ACC112 (cell line): ENCODE measurements around the gene OSBPL1A.

Source experiments
- H2AFZ ChIP-seq: fragments of 200-600 bp; sonication (generic); one replicate; pipeline ENCODE4 v1.6.0; 2017; ENCODE audit warnings: antibody characterized with exemption, low read length; ENCODE audit not compliant: unreplicated experiment
- H3K27ac ChIP-seq: fragments of 200-600 bp; sonication (generic); 2 replicates; pipeline ENCODE4 v1.5.1; 2014; ENCODE audit warnings: low read depth, mild to moderate bottlenecking, antibody characterized with exemption, low read length, moderate library complexity
- H3K27me3 ChIP-seq: fragments of 200-600 bp; sonication (generic); 2 replicates; pipeline ENCODE4 v1.6.1; 2014; ENCODE audit warnings: mild to moderate bottlenecking, antibody characterized with exemption, low read length, moderate library complexity, mixed read lengths; ENCODE audit not compliant: insufficient read depth
- H3K36me3 ChIP-seq: fragments of 200-600 bp; sonication (generic); 2 replicates; pipeline ENCODE4 v1.6.1; 2016; ENCODE audit warnings: mild to moderate bottlenecking, antibody characterized with exemption, low read length, moderate library complexity, mixed read lengths; ENCODE audit not compliant: insufficient read depth
- H3K4me1 ChIP-seq: fragments of 200-600 bp; sonication (generic); one replicate; pipeline ENCODE4 v1.6.1; 2016; ENCODE audit warnings: low read length, mixed read lengths; ENCODE audit not compliant: insufficient read depth, unreplicated experiment, control insufficient read depth
- H3K4me3 ChIP-seq: fragments of 200-600 bp; sonication (generic); 2 replicates; pipeline ENCODE4 v1.5.1; 2014; ENCODE audit warnings: mild to moderate bottlenecking, low read depth, low read length
- H3K79me2 ChIP-seq: fragments of 200-600 bp; sonication (generic); one replicate; pipeline ENCODE4 v1.6.0; 2016; ENCODE audit warnings: low read length; ENCODE audit not compliant: control insufficient read depth, unreplicated experiment, insufficient read depth

OSBPL1A gene

GRCh38 chr18:24189664-24190346 lies 207.8 kb downstream of the OSBPL1A start:
- H3K36me3 ChIP-seq: no peaks in the 10 kb centered on the region
- no peak overlapping the region for H3K27ac ChIP-seq
- no peak overlapping the region for H3K4me3 ChIP-seq
- H3K4me1 ChIP-seq: peaks cover 5% of the 10 kb centered on the region
- H2AFZ ChIP-seq: no peak overlapping the region
- H3K79me2 ChIP-seq: no peaks in the 10 kb centered on the region
- H3K27me3 ChIP-seq: no peaks in the 10 kb centered on the region

DNA sequence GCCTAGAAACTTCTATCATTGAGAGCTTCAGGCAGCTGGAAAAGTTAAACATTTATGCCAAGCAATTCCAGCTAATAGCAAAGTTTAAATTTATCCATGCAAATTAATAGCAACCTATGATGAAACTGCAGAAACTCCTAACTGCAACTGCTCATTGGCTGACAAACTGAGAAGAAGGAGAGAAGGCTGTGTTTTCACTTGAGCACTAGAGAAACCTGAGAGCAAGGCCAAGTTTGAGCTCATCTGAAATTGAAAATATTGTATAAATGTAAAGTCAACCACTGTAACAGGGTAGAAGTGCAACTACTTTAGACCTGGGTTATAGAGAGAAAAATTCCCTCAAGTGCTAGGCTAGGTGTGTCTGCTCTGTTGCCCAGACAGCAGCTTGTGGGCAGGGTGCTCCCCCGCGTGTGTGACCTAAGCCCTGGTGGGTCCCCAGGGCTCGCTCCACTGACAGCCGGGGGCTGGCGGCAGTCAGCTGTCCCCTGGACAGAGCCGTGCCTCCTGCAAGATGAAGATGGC lies 208.6 kb downstream of the OSBPL1A start:
- H3K79me2 ChIP-seq: no peaks in the 10 kb centered on the region
- no peak overlapping the region for H2AFZ ChIP-seq
- no peaks in the 10 kb centered on the region for H3K36me3 ChIP-seq
- no peak overlapping the region for H3K4me3 ChIP-seq
- H3K27me3 ChIP-seq: no peaks in the 10 kb centered on the region
- H3K4me1 ChIP-seq: peaks cover 5% of the 10 kb centered on the region
- H3K27ac ChIP-seq: no peak overlapping the region

DNA sequence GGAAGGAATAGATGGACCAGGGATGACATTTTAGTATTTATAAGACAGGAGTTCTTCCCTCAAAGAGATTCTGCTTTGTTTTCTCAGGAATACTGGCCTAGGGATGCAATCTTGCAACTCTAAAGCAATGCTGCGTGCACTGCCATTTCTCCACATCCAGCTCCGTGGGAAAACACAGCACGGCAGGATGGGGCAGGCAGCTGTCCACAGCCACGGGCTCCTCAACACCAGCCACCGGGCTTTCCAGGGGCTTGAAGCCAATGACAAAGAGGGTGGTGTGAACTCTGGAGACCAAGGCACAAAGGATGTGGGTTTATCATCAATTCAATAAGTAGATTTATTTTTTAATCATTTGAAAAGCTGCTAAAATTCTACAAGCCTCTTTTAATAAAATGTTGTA lies 209.5 kb downstream of the OSBPL1A start:
- no peaks in the 10 kb centered on the region for H3K4me1 ChIP-seq
- no peak overlapping the region for H3K27ac ChIP-seq
- no peak overlapping the region for H2AFZ ChIP-seq

DNA sequence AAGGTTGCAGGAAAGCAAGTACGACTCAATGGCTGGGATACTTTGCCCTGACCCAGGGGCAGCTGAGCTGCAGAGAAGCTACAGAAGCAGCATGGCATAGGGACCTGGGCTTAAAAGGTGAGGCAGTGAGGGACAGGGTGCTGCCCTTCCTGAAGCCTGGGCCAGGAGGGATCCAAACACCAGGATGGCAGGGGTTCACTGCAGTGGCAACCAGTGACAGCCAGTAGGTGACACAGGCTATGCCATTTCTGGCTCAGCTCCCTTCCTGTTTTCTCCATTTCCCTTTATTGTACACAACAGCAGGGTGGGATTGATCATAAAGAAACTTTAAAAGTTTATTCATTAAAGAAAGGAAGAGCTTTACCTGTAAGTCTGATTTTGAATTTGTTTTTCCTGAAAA lies 209.9 kb downstream of the OSBPL1A start:
- Histone ChIP-seq H3K79me2 (no peaks in the 10 kb centered on the region), H3K4me3 (no peak overlapping the region), H3K27me3 (no peaks in the 10 kb centered on the region), H3K27ac (no peak overlapping the region), H2AFZ (no peak overlapping the region), H3K36me3 (no peaks in the 10 kb centered on the region), H3K4me1 (no peaks in the 10 kb centered on the region)

More for the DNA sequence above, 209.5 kb downstream of the OSBPL1A start:
- H3K36me3 ChIP-seq: no peaks in the 10 kb centered on the region
- no peak overlapping the region for H3K4me3 ChIP-seq
- H3K79me2 ChIP-seq: no peaks in the 10 kb centered on the region
- H3K27me3 ChIP-seq: no peaks in the 10 kb centered on the region

DNA sequence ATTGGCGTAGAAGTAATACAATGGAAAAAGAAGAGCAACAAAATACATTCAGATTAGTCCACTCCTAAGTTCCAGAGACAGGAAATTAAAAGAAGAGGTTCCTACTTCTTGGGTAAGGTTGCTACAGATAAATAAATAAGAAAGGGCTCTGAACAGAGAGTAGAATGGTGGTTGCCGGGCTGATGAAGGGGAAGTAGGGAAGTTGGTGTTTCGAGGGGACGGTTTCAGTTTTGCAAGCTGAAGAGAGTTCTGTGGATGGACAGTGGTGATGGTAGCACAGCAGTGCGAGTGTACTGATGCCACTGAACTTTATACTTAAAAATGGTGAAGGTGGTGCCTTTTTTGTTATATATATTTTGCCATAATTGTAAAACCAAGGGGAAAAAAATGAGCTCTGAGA lies 210.6 kb downstream of the OSBPL1A start:
- no peaks in the 10 kb centered on the region for H3K36me3 ChIP-seq
- no peak overlapping the region for H2AFZ ChIP-seq
- H3K27me3 ChIP-seq: no peaks in the 10 kb centered on the region
- H3K4me1 ChIP-seq: peaks cover 5% of the 10 kb centered on the region
- H3K79me2 ChIP-seq: no peaks in the 10 kb centered on the region
- H3K4me3 ChIP-seq: no peak overlapping the region
- no peak overlapping the region for H3K27ac ChIP-seq

DNA sequence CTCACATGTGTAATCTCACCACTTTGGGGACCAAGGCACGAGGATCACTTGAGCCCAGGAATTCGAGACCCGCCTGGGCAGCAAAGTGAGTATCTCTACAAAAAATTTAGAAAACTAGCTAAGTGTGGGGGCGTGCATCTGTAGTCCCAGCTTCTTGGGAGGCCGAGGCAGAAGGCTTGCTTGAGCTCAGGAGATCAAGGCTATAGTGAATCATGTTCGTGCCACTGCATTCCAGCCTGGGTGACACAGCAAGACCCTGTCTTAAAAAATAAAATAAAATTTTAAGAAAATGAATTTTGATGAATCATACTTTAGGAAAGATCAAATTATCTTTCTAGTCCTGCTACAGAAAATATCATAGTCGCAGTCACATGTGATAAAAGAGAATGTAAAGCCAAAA lies 211.8 kb downstream of the OSBPL1A start:
- H3K4me3 ChIP-seq: no peak overlapping the region
- no peaks in the 10 kb centered on the region for H3K79me2 ChIP-seq
- H3K36me3 ChIP-seq: no peaks in the 10 kb centered on the region
- peak overlapping the region; percentile 55 for H3K27ac ChIP-seq
- H3K27me3 ChIP-seq: no peaks in the 10 kb centered on the region
- peaks cover 13% of the 10 kb centered on the region for H3K4me1 ChIP-seq
- no peak overlapping the region for H2AFZ ChIP-seq

GRCh38 chr18:24181806-24182205 lies 215.8 kb downstream of the OSBPL1A start:
- Histone ChIP-seq H2AFZ (no peak overlapping the region), H3K27ac (no peak overlapping the region), H3K4me3 (no peak overlapping the region)

DNA sequence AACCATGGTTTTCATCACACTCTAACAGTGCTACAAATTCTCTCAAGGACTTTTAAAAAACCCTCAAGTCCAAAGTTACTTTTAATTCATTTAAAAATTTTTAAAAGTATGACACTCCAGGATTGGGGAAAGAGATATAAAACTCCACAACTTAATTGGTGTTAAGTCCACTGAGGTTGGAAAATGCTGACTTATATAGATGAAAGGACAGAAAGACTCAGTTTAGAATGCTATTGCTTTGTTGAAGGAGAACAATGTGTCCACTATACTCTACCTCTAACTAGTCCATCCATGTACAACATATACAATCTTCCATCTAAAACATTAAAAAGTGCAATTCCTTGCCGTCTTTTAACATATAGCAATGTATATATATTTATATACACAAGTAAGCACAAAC lies 217.6 kb downstream of the OSBPL1A start:
- no peaks in the 10 kb centered on the region for H3K27me3 ChIP-seq
- H2AFZ ChIP-seq: no peak overlapping the region
- peaks cover 13% of the 10 kb centered on the region for H3K4me1 ChIP-seq
- no peaks in the 10 kb centered on the region for H3K36me3 ChIP-seq
- no peak overlapping the region for H3K27ac ChIP-seq
- H3K79me2 ChIP-seq: no peaks in the 10 kb centered on the region
- no peak overlapping the region for H3K4me3 ChIP-seq

More at GRCh38 chr18:24181806-24182205, 215.8 kb downstream of the OSBPL1A start:
- H3K4me1 ChIP-seq: peaks cover 13% of the 10 kb centered on the region
- H3K36me3 ChIP-seq: no peaks in the 10 kb centered on the region
- H3K79me2 ChIP-seq: no peaks in the 10 kb centered on the region
- H3K27me3 ChIP-seq: no peaks in the 10 kb centered on the region

GRCh38 chr18:24177499-24178133 lies 220.0 kb downstream of the OSBPL1A start:
- Histone ChIP-seq H3K36me3 (peaks cover 3% of the 10 kb centered on the region; the same call in 1 of the 2 replicates), H3K4me3 (no peak overlapping the region), H3K4me1 (peaks cover 13% of the 10 kb centered on the region), H3K27me3 (no peaks in the 10 kb centered on the region), H3K79me2 (no peaks in the 10 kb centered on the region), H3K27ac (no peak overlapping the region), H2AFZ (no peak overlapping the region)

DNA sequence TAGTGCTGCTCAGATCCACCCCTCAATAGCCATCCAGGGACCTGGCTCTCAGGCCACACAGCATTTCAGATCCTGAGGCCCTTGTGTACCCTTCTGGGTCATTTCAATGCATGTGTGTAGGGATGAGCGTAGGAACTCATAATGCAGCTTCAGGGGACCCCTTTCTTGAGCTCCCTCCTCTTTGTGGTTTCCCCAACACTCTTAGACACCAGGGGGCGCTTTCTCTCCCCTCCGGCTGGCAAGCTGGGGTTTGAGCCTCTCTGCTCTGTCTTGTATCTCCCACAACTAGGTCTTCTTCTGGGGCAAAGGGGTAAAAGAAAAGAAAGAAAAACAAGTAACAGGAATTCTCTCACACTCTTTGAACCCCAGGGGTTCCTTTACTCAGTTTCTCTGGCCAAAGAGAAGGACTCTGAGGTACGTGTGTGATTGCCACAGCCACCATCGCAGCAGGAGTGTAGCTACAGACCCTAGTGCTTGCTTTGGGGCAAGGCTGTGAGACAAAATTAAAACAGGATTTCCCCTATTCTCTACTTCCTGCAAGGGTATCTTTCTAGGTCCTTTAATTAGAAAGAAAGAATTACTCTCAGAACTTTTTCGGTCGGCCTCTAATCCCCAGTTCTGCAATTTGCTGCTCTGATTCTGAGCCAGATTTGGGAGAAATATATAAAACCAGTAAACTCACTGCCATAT lies 220.8 kb downstream of the OSBPL1A start:
- Histone ChIP-seq H3K4me1 (peaks cover 6% of the 10 kb centered on the region), H3K27ac (no peak overlapping the region), H2AFZ (no peak overlapping the region), H3K79me2 (no peaks in the 10 kb centered on the region), H3K4me3 (no peak overlapping the region), H3K36me3 (peaks cover 3% of the 10 kb centered on the region; the same call in 1 of the 2 replicates), H3K27me3 (no peaks in the 10 kb centered on the region)
